CD4-positive, CD25-positive, alpha-beta regulatory T cell (primary cell): ENCODE results near the gene GPR62. TPM values are rescaled to one million over a fixed set of nuclear protein-coding genes. Genes with fewer than 3 reads are reported as not detected.

ENCODE experiments used
- ATAC-seq, 2 donors: fragments of 150-1000 bp; cut with Tn5 transposase; one replicate each; pipeline ENCODE4 v1.10.0; 2021; ENCODE audit warnings: low read depth in 2 of 2, moderate number of reproducible peaks in 2 of 2, moderate library complexity in 1 of 2
- DNase-seq, 3 donors: peaks; one replicate each; pipeline versions ENCODE4 v3.0.0 to v3.0.0-alpha.2; 2012 to 2022; ENCODE audit warnings: mixed read lengths in 1 of 3
- H3K27ac ChIP-seq: one replicate; pipeline ENCODE4 v1.7.0; 2013; ENCODE audit warnings: mild to moderate bottlenecking, low read length; ENCODE audit not compliant: insufficient read depth, poor library complexity, severe bottlenecking
- H3K27me3 ChIP-seq: one replicate; pipeline ENCODE4 v1.7.0; 2013; ENCODE audit warnings: low read length; ENCODE audit not compliant: control insufficient read depth, insufficient read depth
- H3K36me3 ChIP-seq: one replicate; pipeline ENCODE4 v1.7.0; 2013; ENCODE audit warnings: mild to moderate bottlenecking, low read length, moderate library complexity; ENCODE audit not compliant: control insufficient read depth, insufficient read depth
- H3K4me1 ChIP-seq: 2 replicates; pipeline ENCODE4 v1.7.0; 2013; ENCODE audit warnings: mild to moderate bottlenecking, low read length; ENCODE audit not compliant: insufficient read depth, control insufficient read depth, poor library complexity, severe bottlenecking
- H3K4me3 ChIP-seq: one replicate; pipeline ENCODE4 v1.7.0; 2013; ENCODE audit warnings: low read depth, mild to moderate bottlenecking, low read length, moderate library complexity
- H3K9me3 ChIP-seq, 2 experiments: 1 replicate in 1 of 2; 2 replicates in 1 of 2; pipeline ENCODE4 v1.7.0; 2013; ENCODE audit warnings: low read length in 2 of 2, mild to moderate bottlenecking in 1 of 2, moderate library complexity in 1 of 2; ENCODE audit not compliant: control insufficient read depth in 2 of 2
- H3K27ac Mint-ChIP-seq, 3 donors: one replicate each; pipeline ENCODE4 v1.8.0; 2020 to 2022; ENCODE audit warnings: mild to moderate bottlenecking in 3 of 3, mixed read lengths in 3 of 3, moderate library complexity in 2 of 3
- H3K27me3 Mint-ChIP-seq: one replicate; pipeline ENCODE4 v1.8.0; 2022; ENCODE audit warnings: mild to moderate bottlenecking, mixed read lengths
- H3K36me3 Mint-ChIP-seq: one replicate; pipeline ENCODE4 v1.8.0; 2020; ENCODE audit warnings: mixed read lengths
- H3K4me1 Mint-ChIP-seq, 4 donors: one replicate each; pipeline ENCODE4 v1.8.0; 2020 to 2022; ENCODE audit warnings: mixed read lengths in 4 of 4, mild to moderate bottlenecking in 1 of 4
- H3K4me3 Mint-ChIP-seq, 4 donors: one replicate each; pipeline ENCODE4 v1.8.0; 2020 to 2022; ENCODE audit warnings: mild to moderate bottlenecking in 4 of 4, mixed read lengths in 4 of 4, moderate library complexity in 3 of 4
- H3K9me3 Mint-ChIP-seq, 7 donors: one replicate each; pipeline ENCODE4 v1.8.0; 2020 to 2022; ENCODE audit warnings: mixed read lengths in 7 of 7, mild to moderate bottlenecking in 3 of 7, moderate library complexity in 2 of 7
- polyA plus RNA-seq, 4 donors: library from polyadenylated mRNA; unstranded; fragments of 300-500 nt; fragmentation: Illumina TruSeq; gene quantifications; one replicate each; pipeline ENCODE4 v1.2.3, GENCODE V29; 2021
- total RNA-seq: library from RNA; stranded (reverse); gene quantifications from one replicate; pipeline ENCODE4 v1.2.3, GENCODE V29; 2022

Gene GPR62
- total and polyA plus RNA-seq, 5 donors from 2014 or later = 0.22 TPM; not detected in 4

DNA sequence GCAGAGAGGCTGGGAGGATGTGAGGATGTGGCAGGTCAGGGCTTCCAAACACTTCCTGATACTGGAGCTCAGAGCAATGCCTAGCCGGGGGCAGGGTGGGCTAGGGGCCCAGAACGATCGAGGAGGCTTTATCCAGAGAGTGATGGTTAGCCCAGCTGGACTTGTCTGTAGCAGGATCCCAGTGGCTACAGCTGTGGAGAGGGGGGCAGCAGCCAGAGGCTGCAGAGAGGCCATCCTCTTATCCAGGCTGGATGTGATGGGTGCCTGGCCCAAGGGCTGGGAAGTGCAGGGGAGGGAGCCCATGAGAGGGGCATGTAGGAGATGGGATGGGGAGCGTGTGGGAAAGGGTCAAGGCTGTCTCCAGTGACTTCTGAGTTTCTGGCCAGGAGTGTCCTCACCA lies 8.4 kb upstream of the GPR62 start:
- Mint-ChIP-seq H3K36me3 (peaks cover 7% of the 10 kb centered on the region), H3K27ac (peak overlapping the region in 1 of 3 donors; percentile 75), H3K27me3 (peaks cover 4% of the 10 kb centered on the region), H3K9me3 (no peaks in the 10 kb centered on the region), H3K4me1 (peaks cover 0 to 16% (median 8%) of the 10 kb centered on the region in 4 donors), H3K4me3 (no peak overlapping the region)
- no peaks in the 10 kb centered on the region for H3K9me3 ChIP-seq
- no peak for DNase-seq
- H3K4me3 ChIP-seq = no peak overlapping the region
- H3K27me3 ChIP-seq = no peaks in the 10 kb centered on the region
- H3K27ac ChIP-seq = no peak overlapping the region
- H3K4me1 ChIP-seq = peaks cover 13% of the 10 kb centered on the region
- H3K36me3 ChIP-seq = no peaks in the 10 kb centered on the region
- no peak for ATAC-seq

DNA sequence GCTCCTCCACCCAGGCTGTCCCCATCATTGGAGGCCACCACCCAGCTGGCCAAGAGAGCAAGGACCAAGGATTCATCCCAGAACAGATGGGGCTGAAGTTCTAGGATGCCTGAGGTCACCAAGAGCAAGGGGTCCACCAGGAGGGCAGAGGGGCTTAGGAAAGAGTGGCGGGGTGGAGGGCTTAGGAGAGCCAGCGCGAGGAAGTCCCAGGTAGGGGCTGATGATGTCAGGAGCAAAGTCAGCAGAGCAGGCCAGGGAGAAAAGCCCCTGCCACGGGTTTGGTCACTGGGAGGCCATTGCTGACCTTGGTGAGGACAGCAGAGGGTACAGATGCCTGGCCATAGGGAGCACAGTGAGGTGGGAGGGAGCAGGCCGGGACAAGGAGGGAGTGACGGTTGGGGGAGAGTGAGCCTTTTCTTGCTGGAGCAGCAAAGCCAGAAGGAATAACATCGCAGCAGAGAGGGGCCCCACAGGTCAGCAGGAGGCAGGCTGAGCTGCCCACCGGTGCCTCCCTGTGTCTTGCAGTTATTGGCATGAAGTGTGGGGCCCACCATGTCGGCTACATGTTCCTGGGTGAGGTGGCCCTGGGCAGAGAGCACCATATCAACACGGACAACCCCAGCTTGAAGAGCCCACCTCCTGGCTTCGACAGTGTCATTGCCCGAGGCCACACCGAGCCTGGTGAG lies 7.8 kb upstream of the GPR62 start:
- H3K4me1 ChIP-seq = peaks cover 11% of the 10 kb centered on the region
- no peaks in the 10 kb centered on the region for H3K9me3 Mint-ChIP-seq
- no peaks in the 10 kb centered on the region for H3K9me3 ChIP-seq
- no peaks in the 10 kb centered on the region for H3K36me3 ChIP-seq
- ATAC-seq (no peak), DNase-seq (no peak)
- no peaks in the 10 kb centered on the region for H3K27me3 ChIP-seq
- no peak overlapping the region for H3K27ac Mint-ChIP-seq
- H3K27ac ChIP-seq = no peak overlapping the region
- H3K36me3 Mint-ChIP-seq = peaks cover 7% of the 10 kb centered on the region
- no peak overlapping the region for H3K4me3 ChIP-seq
- H3K4me3 Mint-ChIP-seq = no peak overlapping the region
- peaks cover 0 to 11% (median 5%) of the 10 kb centered on the region in 4 donors for H3K4me1 Mint-ChIP-seq
- H3K27me3 Mint-ChIP-seq = peaks cover 4% of the 10 kb centered on the region

DNA sequence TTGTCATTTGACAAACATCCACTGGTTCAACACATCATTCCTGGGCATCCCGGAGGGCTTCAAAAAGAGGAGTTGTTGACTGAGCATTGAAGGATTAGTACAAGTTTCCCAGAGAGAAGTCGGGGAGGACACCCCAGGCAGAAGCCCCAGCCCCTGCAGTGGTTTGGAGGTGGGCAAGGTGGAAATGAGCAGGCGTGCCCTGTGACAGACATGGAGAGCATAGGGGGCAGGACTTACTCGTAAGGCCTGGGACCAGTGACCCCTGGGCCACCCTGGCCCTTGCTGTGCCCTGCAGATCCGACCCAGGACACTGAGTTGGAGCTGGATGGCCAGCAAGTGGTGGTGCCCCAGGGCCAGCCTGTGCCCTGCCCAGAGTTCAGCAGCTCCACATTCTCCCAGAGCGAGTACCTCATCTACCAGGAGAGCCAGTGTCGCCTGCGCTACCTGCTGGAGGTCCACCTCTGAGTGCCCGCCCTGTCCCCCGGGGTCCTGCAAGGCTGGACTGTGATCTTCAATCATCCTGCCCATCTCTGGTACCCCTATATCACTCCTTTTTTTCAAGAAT lies 7.1 kb upstream of the GPR62 start:
- H3K36me3 Mint-ChIP-seq = peaks cover 7% of the 10 kb centered on the region
- peaks cover 3% of the 10 kb centered on the region for H3K4me1 ChIP-seq
- no peak overlapping the region for H3K4me3 Mint-ChIP-seq
- peaks cover 0 to 4% (median 2%) of the 10 kb centered on the region in 4 donors for H3K4me1 Mint-ChIP-seq
- no peak for DNase-seq
- no peaks in the 10 kb centered on the region for H3K36me3 ChIP-seq
- H3K27ac ChIP-seq = no peak overlapping the region
- no peak for ATAC-seq
- H3K27me3 ChIP-seq = no peaks in the 10 kb centered on the region
- H3K9me3 Mint-ChIP-seq = no peaks in the 10 kb centered on the region
- H3K27ac Mint-ChIP-seq = no peak overlapping the region
- H3K4me3 ChIP-seq = no peak overlapping the region
- peaks cover 7% of the 10 kb centered on the region for H3K27me3 Mint-ChIP-seq
- no peaks in the 10 kb centered on the region for H3K9me3 ChIP-seq

DNA sequence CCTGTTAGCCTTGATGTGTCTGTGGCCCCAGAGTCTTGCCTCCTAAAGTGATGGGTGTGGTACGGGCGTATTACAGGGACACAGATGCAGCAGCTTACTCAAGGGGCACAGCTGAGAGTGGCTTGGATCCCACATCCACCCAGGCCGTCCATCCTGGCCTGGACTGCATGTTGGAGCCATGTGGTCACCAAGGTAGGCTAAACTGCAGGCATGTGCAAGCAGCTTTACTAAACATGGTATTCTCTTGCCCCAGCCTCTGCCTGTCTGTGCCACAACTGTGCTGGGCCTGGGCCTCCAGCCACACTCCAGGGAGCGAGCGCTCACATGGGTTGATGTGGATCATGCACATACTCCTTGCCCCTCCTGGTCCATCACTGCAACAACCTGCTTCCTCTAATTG lies 6.1 kb upstream of the GPR62 start:
- H3K9me3 Mint-ChIP-seq = peaks cover 0 to 2% (median 0%) of the 10 kb centered on the region in 7 donors
- H3K36me3 ChIP-seq = no peaks in the 10 kb centered on the region
- peaks cover 7% of the 10 kb centered on the region for H3K36me3 Mint-ChIP-seq
- H3K4me3 Mint-ChIP-seq = no peak overlapping the region
- H3K4me1 ChIP-seq = no peaks in the 10 kb centered on the region
- H3K27me3 Mint-ChIP-seq = peaks cover 17% of the 10 kb centered on the region
- H3K4me3 ChIP-seq = no peak overlapping the region
- ATAC-seq (no peak), DNase-seq (no peak)
- H3K9me3 ChIP-seq = no peaks in the 10 kb centered on the region
- H3K27me3 ChIP-seq = peaks cover 6% of the 10 kb centered on the region
- no peak overlapping the region for H3K27ac Mint-ChIP-seq
- peaks cover 0 to 4% (median 2%) of the 10 kb centered on the region in 4 donors for H3K4me1 Mint-ChIP-seq
- H3K27ac ChIP-seq = no peak overlapping the region

DNA sequence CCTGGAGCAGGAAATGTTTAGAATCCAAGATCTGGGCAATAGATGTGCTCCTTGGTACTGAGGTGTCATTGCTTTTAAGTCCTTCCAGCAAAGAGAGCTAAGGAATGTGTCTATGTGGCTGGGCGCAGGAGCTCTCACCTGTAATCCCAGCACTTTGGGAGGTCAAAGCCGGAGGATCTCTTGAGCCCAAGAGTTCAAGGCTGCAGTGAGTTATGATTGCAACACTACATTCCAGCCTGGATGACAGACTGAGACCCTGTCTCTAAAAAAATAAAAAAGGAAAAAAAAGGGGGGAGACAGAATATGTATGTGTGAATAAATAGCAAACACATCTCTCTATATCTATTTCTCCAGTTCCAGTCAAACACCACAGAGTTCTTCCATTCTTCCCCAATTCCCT lies 4.3 kb upstream of the GPR62 start:
- H3K36me3 Mint-ChIP-seq = peaks cover 7% of the 10 kb centered on the region
- H3K4me3 ChIP-seq = no peak overlapping the region
- H3K4me1 Mint-ChIP-seq = peaks cover 0 to 4% (median 2%) of the 10 kb centered on the region in 4 donors
- no peak overlapping the region for H3K27ac Mint-ChIP-seq
- H3K9me3 Mint-ChIP-seq = peaks cover 0 to 2% (median 0%) of the 10 kb centered on the region in 7 donors
- H3K4me1 ChIP-seq = peaks cover 2% of the 10 kb centered on the region
- H3K27ac ChIP-seq = no peak overlapping the region
- H3K36me3 ChIP-seq = no peaks in the 10 kb centered on the region
- H3K27me3 Mint-ChIP-seq = peaks cover 17% of the 10 kb centered on the region
- H3K4me3 Mint-ChIP-seq = no peak overlapping the region
- no peak for DNase-seq
- no peak for ATAC-seq
- peaks cover 11% of the 10 kb centered on the region for H3K27me3 ChIP-seq
- no peaks in the 10 kb centered on the region for H3K9me3 ChIP-seq

DNA sequence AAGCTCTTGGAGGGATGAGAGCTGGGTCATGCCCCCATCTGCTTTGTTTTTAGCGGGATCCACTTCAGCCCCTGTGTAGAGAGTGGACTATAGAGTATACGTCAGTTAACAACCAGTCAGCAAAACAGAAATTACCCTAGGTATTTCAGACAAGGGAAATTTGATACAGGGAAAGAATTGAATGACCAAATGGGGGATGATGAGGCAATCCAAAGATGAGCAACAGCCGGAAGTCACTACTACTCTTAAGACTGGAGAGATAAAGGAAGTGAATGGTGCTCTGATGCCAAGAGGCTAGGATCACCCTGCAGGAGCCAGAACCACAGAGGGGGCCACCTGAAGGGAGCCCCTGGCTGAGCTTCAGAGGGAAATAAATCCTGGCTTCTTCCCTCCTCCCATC lies 1.7 kb upstream of the GPR62 start:
- peaks cover 11% of the 10 kb centered on the region for H3K4me1 ChIP-seq
- no peak for ATAC-seq
- peak overlapping the region in 1 of 4 donors; percentile 70 for H3K4me3 Mint-ChIP-seq
- H3K9me3 ChIP-seq = no peaks in the 10 kb centered on the region
- no peak overlapping the region for H3K4me3 ChIP-seq
- H3K4me1 Mint-ChIP-seq = peaks cover 0 to 8% (median 2%) of the 10 kb centered on the region in 4 donors
- peaks cover 11% of the 10 kb centered on the region for H3K27me3 ChIP-seq
- H3K9me3 Mint-ChIP-seq = peaks cover 0 to 2% (median 0%) of the 10 kb centered on the region in 7 donors
- H3K36me3 Mint-ChIP-seq = peaks cover 5% of the 10 kb centered on the region
- DNase-seq = no peak
- no peaks in the 10 kb centered on the region for H3K36me3 ChIP-seq
- H3K27me3 Mint-ChIP-seq = peaks cover 24% of the 10 kb centered on the region
- no peak overlapping the region for H3K27ac ChIP-seq
- H3K27ac Mint-ChIP-seq = no peak overlapping the region

DNA sequence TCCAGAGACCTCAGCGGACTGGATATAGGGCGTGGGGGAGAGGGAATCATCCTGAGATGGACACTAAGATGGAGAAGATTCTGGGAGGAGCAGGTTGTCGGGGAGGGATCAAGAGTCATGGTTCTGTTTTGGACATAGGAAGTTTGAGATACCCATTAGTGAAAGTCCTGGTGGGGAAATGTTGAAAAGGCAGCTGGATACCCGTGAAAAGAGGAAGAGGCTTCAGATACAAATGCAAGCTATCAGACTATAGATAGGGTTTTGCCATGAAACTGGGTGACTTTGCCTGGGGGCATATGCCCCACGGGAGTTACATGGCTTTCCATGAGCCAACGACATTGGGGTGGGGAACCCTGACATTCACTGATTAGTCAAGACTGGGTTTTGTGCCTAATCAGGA lies 1.1 kb upstream of the GPR62 start:
- H3K27ac ChIP-seq = no peak overlapping the region
- H3K36me3 ChIP-seq = no peaks in the 10 kb centered on the region
- Mint-ChIP-seq H3K9me3 (peaks cover 0 to 2% (median 0%) of the 10 kb centered on the region in 7 donors), H3K4me1 (peaks cover 0 to 8% (median 2%) of the 10 kb centered on the region in 4 donors), H3K27me3 (peaks cover 24% of the 10 kb centered on the region), H3K4me3 (peak overlapping the region in 2 of 4 donors; percentile 24 to 44), H3K27ac (peak overlapping the region in 1 of 3 donors; percentile 11), H3K36me3 (peaks cover 4% of the 10 kb centered on the region)
- DNase-seq (no peak), ATAC-seq (no peak)
- peaks cover 11% of the 10 kb centered on the region for H3K27me3 ChIP-seq
- H3K4me3 ChIP-seq = no peak overlapping the region
- peaks cover 11% of the 10 kb centered on the region for H3K4me1 ChIP-seq
- H3K9me3 ChIP-seq = no peaks in the 10 kb centered on the region

DNA sequence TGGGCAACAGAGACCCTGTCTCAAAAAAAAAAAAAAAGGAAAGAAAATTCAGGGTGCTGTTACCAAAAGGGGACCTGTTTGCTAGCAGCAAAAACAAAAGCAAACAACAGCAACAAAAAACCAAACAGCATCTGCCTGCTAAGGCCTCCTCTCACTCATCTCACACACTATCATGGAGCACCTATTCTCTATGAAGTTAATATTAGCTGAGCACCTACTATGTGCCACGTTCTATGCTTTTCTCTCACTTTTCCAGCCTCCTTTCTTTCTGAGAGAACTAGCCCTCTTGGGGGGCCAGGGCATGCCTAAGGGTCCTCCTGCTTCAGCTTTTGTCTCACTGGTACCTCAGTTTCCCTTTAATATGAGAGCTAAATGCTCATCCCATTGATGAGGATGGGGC lies 468 bp upstream of the GPR62 start:
- H3K4me1 Mint-ChIP-seq = peaks cover 0 to 8% (median 2%) of the 10 kb centered on the region in 4 donors
- no peak for ATAC-seq
- no peak overlapping the region for H3K4me3 Mint-ChIP-seq

More for the DNA sequence above, 468 bp upstream of the GPR62 start:
- H3K27me3 Mint-ChIP-seq = peaks cover 24% of the 10 kb centered on the region
- Histone ChIP-seq H3K9me3 (no peaks in the 10 kb centered on the region), H3K27me3 (peaks cover 11% of the 10 kb centered on the region), H3K36me3 (no peaks in the 10 kb centered on the region), H3K4me3 (no peak overlapping the region), H3K4me1 (peaks cover 11% of the 10 kb centered on the region), H3K27ac (no peak overlapping the region)
- peaks cover 4% of the 10 kb centered on the region for H3K36me3 Mint-ChIP-seq
- no peak for DNase-seq
- no peak overlapping the region for H3K27ac Mint-ChIP-seq
- H3K9me3 Mint-ChIP-seq = peaks cover 0 to 2% (median 0%) of the 10 kb centered on the region in 7 donors
